HL-60 (cell line): ENCODE measurements around the gene PDZD8.

Experiments used
- DNase-seq, 2 experiments: peaks; one replicate each; pipeline ENCODE4 v3.0.0-alpha.2; 2010 to 2020; ENCODE audit warnings: low read depth in 1 of 2, low spot score in 1 of 2
- H3K27ac ChIP-seq: fragments of 250-450 bp; sonication (Bioruptor Pico); replicated peaks from 2 replicates; pipeline ENCODE4 v1.5.1; 2020; ENCODE audit warnings: mild to moderate bottlenecking, moderate library complexity
- H3K27me3 ChIP-seq: fragments of 250-450 bp; sonication (Bioruptor Pico); 2 replicates; pipeline ENCODE4 v1.5.1; 2021; ENCODE audit warnings: mild to moderate bottlenecking, moderate library complexity; ENCODE audit not compliant: insufficient read depth, poor library complexity, severe bottlenecking
- H3K4me3 ChIP-seq: replicated peaks from 2 replicates; pipeline ENCODE4 v1.5.1; 2011; ENCODE audit warnings: mild to moderate bottlenecking, control low read depth, low read length; ENCODE audit not compliant: insufficient read depth
- GABPA ChIP-seq: IDR thresholded peaks from 2 replicates; pipeline ENCODE4 v1.6.1; 2012; ENCODE audit warnings: low read depth
- POLR2AphosphoS5 ChIP-seq: IDR thresholded peaks from 2 replicates; pipeline ENCODE4 v1.6.1; 2012; ENCODE audit warnings: low read depth
- SPI1 ChIP-seq: IDR thresholded peaks from 2 replicates; pipeline ENCODE4 v1.6.1; 2012; ENCODE audit warnings: low read depth, mild to moderate bottlenecking, borderline replicate concordance
- TF ChIP-seq, protein P1 (sequence below): IDR thresholded peaks from 2 replicates; pipeline ENCODE4 v1.6.1; 2012; ENCODE audit warnings: low read depth; ENCODE audit not compliant: insufficient replicate concordance
- TF ChIP-seq, protein P2 (sequence below): IDR thresholded peaks from one replicate; pipeline ENCODE4 v1.5.1; 2011; ENCODE audit warnings: low read length, control low read depth, inconsistent platforms; ENCODE audit not compliant: insufficient read depth

Gene PDZD8

DNA sequence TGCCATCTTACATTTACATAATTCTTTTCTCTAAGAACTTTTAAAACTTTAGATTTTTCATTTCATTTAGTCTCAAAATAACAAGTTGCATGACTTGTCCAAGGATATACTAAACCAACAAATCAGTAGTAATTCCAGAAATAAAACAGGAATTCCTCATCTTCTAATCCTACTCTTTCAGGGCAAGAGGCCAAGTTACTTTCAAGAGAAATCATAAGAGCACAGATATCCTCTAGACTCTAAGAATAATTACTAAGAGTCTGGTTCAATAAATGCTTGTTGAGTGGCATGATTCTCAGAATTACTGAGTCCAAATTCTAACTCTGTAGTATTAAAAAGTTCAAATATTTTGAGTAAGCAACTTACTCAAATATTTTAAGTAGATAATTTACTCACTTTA is 12.9 kb downstream of the PDZD8 start:
- no peak overlapping the region for H3K4me3 ChIP-seq
- H3K27me3 ChIP-seq: no peaks in the 10 kb centered on the region
- no peak overlapping the region for H3K27ac ChIP-seq
- DNase-seq: no peak
- TF ChIP-seq SPI1: no peak

GRCh38 chr10:117360994-117361667 is 14.1 kb downstream of the PDZD8 start:
- Histone ChIP-seq H3K27me3 (no peaks in the 10 kb centered on the region), H3K4me3 (no peak overlapping the region), H3K27ac (no peak overlapping the region)
- TF ChIP-seq SPI1: no peak
- TF ChIP-seq POLR2AphosphoS5: no peak
- TF ChIP-seq, protein P1, sequence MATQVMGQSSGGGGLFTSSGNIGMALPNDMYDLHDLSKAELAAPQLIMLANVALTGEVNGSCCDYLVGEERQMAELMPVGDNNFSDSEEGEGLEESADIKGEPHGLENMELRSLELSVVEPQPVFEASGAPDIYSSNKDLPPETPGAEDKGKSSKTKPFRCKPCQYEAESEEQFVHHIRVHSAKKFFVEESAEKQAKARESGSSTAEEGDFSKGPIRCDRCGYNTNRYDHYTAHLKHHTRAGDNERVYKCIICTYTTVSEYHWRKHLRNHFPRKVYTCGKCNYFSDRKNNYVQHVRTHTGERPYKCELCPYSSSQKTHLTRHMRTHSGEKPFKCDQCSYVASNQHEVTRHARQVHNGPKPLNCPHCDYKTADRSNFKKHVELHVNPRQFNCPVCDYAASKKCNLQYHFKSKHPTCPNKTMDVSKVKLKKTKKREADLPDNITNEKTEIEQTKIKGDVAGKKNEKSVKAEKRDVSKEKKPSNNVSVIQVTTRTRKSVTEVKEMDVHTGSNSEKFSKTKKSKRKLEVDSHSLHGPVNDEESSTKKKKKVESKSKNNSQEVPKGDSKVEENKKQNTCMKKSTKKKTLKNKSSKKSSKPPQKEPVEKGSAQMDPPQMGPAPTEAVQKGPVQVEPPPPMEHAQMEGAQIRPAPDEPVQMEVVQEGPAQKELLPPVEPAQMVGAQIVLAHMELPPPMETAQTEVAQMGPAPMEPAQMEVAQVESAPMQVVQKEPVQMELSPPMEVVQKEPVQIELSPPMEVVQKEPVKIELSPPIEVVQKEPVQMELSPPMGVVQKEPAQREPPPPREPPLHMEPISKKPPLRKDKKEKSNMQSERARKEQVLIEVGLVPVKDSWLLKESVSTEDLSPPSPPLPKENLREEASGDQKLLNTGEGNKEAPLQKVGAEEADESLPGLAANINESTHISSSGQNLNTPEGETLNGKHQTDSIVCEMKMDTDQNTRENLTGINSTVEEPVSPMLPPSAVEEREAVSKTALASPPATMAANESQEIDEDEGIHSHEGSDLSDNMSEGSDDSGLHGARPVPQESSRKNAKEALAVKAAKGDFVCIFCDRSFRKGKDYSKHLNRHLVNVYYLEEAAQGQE: no peak
- TF ChIP-seq, protein P2, sequence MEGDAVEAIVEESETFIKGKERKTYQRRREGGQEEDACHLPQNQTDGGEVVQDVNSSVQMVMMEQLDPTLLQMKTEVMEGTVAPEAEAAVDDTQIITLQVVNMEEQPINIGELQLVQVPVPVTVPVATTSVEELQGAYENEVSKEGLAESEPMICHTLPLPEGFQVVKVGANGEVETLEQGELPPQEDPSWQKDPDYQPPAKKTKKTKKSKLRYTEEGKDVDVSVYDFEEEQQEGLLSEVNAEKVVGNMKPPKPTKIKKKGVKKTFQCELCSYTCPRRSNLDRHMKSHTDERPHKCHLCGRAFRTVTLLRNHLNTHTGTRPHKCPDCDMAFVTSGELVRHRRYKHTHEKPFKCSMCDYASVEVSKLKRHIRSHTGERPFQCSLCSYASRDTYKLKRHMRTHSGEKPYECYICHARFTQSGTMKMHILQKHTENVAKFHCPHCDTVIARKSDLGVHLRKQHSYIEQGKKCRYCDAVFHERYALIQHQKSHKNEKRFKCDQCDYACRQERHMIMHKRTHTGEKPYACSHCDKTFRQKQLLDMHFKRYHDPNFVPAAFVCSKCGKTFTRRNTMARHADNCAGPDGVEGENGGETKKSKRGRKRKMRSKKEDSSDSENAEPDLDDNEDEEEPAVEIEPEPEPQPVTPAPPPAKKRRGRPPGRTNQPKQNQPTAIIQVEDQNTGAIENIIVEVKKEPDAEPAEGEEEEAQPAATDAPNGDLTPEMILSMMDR: no peak
- TF ChIP-seq GABPA: no peak
- DNase-seq: no peak

- Histone ChIP-seq H3K27me3 (no peaks in the 10 kb centered on the region), H3K4me3 (no peak overlapping the region), H3K27ac (no peak overlapping the region)
- no peak for DNase-seq
- TF ChIP-seq SPI1 (no peak), GABPA (no peak), POLR2AphosphoS5 (no peak)
- TF ChIP-seq, protein P1: no peak
- TF ChIP-seq, protein P2: no peak
Observed at GRCh38 chr10:117360016-117360415, 15.2 kb downstream of the PDZD8 start.

DNA sequence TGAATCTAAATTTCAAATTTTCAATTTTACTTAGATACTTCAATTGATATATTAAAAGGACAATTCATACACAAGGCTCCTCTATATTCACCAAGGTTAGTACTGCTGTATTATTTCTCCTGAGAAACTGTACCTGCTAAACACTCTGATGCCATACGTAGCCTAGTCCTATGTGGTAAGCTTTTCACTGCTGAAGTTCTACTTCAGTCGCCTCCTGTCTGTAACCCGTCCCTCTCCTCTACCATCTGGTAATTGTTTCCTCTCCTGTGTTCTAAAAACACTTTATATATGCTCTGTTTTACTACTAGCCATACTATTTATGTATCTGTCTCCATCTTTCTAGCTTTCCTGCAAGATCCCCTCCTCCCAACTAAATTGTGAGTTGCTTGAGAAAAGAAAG is 20.2 kb downstream of the PDZD8 start:
- no peaks in the 10 kb centered on the region for H3K27me3 ChIP-seq
- DNase-seq: no peak
- no peak overlapping the region for H3K27ac ChIP-seq
- H3K4me3 ChIP-seq: no peak overlapping the region
- TF ChIP-seq GABPA (no peak), SPI1 (no peak), POLR2AphosphoS5 (no peak)
- TF ChIP-seq, protein P1: no peak
- TF ChIP-seq, protein P2: no peak
